NCI-H1436 treated with DMSO at 0.1 percent for 48 hours (cell line): ENCODE results near the gene AQP2.

Experiments
- DNase-seq: peaks from one replicate; lab custom pipeline; 2025; lab: John Stamatoyannopoulos, UW

The AQP2 gene

DNA sequence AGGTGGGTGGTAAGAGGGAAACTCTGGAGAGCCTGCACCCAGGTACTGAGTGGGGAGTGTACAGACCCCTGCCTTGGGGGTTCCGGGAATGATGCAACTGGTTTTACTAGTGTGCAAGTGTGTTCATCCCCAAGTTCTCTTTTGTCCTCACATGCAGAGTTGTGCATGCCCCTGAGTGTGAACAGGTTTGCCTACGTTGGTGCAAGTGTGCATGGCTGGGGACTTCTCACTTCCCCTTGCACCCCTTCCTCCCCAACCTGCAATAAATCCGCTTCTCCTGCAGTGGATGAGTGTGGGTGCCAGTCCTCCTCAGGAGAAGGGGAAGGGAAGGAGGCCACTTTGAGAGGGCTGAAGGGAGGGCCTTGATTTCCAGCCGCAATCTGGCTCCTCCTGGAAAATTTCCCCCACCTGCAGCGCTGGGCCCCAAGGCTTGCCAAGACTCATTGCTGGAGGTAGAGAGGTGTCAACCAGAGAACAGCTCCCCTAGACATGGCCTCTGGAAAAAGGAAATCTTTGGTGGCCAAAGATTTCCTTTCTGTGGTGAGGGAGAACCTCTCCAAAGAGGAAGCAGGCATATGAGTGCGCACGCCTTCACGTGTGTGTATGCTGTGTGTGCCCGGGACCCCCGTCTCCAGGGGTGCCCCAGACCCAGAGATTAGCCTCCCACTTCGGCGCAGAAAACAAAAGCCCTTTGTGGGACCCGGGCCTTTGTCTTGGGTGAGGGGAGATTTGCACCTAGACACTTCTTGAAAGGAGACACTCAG lies 5.5 kb downstream of the AQP2 start:
- DNase-seq, result no peak

DNA sequence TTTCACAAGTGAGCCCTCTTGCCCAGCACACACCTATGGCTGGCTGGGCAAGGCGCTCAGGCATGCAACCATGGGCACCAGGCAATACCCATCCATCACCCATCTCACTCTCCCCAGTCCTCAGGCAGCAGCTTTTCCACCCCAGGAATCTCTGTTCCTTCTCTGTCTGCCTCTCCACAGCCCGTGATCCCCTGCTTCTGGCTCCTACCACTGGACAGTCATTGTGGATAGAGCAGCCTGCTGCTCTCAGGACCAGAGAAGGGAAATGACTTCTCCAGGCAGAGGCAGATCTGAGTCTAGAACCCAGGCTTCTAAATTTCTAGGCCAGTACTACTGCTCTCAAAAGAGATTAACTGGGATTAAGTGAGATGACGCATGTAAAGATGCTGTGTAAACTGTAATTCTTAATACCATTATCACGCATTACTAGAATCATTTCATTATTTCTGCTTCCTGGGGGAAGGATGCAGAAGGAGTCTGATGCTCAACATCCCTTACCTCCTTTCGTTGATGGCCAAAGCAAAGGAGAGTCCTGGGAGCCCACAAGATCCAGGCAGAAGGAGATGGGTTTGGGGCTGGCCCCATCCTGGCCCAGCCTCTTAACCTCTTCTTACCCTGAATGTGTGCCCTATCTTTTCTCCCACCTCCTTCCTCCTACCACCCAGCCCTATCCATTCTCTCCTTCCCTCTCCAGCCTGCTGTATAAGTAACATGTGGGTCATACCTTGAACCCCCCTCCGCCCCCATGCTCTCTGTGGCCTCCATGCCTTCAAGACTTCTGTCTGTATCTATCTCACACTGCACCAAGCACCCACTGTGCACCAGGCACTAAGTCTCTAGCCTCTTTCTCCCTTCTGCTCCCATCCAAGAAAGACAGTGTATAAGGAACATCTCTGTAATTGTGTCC lies 6.4 kb downstream of the AQP2 start:
- DNase-seq, result no peak

DNA sequence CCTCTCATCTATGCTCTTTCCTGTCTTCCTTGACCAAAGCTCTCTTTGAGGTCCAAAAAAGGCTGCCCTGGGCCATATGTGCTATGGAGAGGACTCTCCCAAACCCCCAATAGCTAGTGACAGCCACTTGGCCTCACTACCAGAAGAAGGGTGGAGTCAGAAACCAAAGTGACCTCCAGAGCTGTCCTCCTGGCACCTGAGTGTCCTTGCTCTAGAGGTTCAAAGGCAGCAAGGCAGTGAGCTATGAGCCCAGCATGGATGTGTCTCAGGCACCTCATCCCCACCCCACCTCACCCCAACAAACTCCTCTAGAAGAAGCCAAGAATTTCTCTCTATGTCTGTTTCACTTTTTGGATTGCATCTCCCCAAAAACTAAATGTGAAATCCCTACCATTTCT lies 7.0 kb downstream of the AQP2 start:
- no peak for DNase-seq

DNA sequence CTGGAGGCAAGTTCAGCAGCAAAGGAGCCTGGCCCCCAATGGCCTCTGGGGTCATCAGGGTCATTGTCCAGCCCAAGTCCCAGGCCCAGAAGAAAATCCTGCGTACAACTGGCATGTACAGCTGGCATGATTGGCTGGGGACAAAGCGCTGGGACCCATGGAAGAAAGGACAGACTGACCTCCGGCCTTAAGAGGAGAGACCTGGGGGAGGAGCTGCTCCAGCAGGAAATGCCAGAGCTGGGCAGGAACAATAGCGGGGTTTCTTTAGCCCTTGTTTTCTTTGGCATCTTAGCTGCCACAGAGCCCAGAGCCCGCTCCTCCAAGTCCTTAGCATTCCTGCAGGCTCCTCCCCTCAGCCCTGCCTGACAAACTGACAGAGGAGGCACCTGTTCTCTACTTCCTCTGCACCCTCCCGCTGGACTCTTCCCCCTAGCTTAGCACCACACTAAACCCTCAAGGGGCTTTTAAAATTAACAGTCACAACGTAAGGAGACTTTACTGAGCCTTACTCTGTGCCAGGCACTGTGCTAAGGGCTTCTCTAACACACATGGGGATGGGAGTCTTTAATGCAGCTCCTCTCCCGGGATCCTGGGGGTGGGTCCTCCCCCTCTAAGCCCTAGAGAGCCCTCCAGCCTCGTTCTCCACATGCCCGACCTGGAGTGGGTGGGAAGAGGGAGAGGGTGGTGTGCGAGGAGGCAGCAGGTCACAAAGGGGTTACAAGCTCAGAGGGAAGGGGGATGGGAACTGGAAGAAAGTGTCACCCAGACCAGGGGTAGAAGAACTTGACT lies 9.3 kb downstream of the AQP2 start:
- no peak for DNase-seq

DNA sequence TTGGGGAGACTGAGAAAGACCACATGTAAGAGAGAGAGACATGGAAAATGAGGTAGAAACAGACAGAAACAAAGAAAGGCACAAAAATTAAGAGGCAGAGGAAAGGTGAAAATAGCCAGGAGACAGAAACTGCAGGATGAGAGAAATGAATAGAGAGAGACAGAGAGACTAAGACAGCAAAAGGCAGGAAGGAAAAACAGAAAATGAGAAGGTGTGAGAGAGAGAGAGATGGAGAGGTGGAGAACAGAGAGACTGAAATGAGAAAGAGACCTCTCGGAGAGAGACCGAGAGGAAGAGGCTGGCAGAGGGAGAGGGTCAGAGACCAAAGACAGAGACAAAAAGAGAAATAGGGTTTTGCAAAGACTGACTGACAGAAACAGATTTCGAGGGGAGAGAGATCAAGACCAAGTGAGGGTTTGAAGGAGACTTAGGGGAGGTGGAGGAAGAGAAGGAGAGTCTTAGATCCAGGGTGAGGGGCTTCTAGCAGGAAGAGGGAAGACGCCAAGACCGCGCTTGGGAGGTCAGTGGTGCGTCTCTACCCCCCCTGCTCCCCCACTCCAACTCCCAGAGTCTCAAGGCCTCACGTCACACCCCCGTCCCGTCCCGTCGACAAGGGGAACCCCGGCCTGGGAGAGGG lies 10.1 kb downstream of the AQP2 start:
- no peak for DNase-seq

DNA sequence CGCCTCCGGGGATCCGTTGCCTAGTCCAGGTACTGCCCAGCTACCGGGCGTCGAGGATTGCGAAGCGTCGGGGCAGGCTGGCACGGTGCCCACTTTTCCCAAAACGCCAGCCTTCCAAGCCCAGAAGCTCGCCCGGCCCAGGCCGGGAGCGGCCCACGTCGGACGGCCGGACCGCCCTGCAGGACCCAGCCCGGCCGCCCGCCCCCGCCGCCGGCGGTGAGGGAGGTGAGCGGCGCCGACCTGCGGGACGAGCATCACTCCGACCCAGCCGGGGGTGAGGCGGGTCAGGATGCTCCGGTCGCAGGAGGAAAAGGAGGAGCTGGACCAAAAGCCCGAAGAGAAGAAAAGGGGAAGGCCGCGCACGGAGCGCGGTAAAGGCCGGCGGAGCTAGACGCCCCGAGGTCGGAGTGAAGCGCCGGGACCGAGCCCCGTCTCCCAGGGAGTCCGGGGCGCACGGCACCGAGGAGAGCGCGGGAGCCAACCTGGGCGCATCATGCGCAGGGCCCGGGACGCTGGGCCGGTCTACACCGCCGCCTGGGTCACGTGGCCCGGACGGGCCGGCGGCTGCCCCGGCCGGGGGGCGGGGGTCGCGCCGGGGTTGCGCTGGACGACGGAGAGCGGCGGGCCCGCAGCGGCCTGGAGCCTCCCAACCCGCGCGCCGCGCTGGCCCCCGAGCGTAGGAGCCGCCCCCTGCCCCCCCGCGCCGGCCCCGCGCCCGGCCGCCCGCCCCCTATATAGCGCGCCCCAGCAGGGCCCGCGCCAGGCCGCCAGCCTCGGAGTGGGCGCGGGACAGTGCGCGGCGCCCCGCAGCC lies 10.8 kb downstream of the AQP2 start, which contains the start of gene AQP5:
Gene AQP5, plus strand, starts transcription at position 762 of the 812 bp plus-strand sequence. CDS start 146 bp downstream, outside the sequence.
- no peak for DNase-seq

DNA sequence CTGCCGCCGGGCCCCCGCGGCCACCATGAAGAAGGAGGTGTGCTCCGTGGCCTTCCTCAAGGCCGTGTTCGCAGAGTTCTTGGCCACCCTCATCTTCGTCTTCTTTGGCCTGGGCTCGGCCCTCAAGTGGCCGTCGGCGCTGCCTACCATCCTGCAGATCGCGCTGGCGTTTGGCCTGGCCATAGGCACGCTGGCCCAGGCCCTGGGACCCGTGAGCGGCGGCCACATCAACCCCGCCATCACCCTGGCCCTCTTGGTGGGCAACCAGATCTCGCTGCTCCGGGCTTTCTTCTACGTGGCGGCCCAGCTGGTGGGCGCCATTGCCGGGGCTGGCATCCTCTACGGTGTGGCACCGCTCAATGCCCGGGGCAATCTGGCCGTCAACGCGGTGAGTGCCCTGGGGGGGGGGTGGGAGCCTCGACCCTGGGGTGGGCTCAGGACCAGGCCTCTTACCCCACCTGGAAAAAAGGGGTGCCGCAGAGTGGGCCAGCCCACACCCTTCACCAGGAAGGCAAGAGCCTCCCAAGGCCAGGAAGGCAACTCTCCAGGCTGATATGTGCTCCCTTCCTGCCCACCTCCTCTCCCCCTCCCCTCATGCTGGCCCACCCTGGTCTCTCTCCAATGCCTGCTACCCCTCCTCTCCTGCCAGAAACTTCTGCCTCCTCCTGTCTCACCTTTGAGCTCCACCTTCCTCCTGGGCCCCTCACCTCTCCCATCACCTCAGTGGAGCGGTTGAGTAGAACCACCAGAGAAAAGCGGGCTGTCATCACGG lies 11.6 kb downstream of the AQP2 start:
- no peak for DNase-seq

DNA sequence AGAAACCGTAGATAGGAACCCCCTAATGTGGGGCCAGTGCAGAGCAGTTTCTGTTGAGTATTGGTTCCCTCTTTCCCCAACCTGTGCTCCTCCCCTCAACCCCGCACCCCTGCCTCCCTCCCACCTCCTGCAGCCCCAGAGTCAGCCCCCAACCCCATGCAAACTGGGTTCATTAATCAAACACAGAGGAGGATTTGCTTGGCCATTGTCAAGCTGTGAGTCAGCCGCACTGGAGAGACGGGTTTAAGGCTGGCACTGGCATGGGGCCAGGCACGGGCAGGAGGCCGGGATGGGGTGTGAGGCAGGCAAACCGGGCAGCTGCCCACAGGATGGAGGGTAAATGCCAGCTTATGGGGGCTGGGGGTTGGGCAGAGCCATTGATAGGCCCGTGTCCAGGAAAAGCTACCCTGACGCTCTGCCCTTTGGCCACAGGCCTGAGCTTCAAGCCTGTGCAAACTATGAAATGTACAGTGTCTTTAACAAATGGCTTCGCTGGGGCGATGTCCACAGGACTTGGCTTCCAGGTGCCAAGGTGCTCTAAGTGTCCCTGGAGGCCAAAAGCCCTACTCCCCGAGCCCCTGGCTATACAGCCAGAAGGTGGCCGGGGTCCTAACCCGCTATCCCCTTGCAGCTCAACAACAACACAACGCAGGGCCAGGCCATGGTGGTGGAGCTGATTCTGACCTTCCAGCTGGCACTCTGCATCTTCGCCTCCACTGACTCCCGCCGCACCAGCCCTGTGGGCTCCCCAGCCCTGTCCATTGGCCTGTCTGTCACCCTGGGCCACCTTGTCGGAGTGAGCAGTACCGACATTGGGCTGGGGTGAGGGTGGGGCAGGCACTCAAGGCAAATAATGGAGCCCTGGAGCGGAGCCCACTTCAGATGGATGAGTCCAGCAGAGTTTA lies 12.6 kb downstream of the AQP2 start:
- DNase-seq, result no peak

DNA sequence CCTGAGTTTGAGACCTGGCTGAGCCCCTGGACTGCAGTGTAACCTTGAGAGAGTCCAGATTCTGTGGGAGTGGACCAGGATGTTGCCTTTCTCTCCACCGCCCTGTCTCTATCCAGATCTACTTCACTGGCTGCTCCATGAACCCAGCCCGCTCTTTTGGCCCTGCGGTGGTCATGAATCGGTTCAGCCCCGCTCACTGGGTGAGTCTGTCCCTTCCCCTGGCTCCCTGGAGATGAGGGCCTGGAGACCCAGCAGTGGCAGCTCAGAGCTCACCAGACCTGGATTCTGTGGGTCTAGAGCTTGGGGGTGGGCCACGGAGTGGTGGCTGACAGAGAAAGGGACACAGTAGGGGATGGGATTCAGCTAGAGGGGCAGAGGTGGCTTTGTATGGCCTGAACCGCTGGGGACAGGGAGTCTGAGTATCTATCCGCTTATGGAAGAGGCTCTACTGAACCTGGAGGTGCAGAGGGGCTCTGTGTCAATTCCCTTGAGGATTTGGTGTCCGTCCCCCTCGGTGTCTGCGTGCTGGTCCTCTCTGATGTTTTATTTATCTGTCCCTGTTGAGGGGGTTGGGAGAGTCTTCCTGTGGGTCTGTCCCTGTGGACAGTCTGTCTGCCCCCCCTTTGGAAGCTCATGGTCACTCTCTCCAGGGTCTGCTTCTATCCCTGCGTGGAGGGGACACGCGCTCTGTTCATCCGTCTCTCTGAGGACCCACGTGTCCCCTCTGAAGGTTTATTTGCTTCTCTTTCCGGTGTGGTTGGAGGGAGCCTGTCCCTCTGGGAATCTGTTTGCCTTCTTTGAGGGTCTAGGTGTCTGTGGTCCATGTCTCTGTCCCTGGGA lies 13.7 kb downstream of the AQP2 start:
- no peak for DNase-seq

DNA sequence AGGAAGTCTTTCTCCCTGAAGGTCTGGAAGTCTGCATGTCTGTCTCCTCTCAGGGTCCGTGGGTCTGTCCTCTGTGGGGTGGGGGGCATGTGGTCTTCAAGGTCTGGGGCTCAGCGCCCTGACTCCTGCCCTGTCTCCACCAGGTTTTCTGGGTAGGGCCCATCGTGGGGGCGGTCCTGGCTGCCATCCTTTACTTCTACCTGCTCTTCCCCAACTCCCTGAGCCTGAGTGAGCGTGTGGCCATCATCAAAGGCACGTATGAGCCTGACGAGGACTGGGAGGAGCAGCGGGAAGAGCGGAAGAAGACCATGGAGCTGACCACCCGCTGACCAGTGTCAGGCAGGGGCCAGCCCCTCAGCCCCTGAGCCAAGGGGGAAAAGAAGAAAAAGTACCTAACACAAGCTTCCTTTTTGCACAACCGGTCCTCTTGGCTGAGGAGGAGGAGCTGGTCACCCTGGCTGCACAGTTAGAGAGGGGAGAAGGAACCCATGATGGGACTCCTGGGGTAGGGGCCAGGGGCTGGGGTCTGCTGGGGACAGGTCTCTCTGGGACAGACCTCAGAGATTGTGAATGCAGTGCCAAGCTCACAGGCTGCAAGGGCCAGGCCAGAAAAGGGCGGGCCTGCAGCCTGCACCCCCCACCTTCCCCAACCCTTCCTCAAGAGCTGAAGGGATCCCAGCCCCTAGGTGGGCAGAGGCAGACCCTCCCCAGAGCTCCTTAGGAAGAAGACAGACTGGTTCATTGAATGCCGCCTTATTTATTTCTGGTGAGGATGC lies 14.5 kb downstream of the AQP2 start:
- DNase-seq, result no peak

DNA sequence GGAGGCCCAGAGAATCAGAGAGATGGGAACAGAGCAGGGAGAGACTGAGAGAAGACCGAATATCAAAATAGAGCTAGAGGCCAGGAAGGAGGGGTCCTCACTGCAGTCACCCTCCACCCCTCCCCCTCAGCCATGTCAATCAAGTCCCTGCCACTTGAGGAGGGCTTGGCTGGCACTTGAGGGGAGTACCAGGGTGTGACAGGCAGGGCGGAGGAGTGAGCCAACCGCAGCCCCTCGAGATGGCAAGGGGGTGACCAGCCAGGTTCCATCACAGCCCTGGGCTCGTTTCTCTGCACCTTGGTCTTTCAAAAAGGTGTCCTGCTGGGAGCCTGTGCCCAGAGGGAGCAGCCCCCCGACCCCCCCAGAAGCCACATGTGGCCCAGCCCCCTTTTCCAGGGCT lies 15.3 kb downstream of the AQP2 start:
- no peak for DNase-seq

DNA sequence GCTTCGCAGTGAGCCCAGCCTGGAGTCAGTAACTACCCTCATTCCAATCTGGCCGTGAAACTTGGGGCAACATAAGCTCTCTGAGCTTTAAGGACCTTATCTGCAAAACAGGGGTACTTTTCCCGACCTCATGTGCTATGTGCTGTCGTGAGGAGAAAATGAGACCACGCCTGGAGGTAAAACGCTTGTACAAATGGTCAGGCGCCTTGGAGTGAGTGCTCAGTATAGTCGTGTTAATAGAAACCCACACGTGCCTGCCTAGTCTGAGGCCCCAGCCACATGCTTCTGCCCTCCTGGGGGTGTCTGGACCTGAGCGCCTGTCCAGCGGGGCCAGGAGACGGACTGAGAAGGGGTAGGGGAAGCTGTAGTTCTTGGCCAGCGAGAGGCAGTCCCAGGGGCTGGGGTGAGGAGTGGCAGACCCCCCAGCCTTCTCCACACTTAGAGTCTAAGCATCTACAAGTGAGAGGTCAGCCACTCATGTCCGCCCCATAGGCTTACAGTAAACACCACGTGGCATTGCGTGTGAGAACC lies 16.0 kb downstream of the AQP2 start:
- no peak for DNase-seq

DNA sequence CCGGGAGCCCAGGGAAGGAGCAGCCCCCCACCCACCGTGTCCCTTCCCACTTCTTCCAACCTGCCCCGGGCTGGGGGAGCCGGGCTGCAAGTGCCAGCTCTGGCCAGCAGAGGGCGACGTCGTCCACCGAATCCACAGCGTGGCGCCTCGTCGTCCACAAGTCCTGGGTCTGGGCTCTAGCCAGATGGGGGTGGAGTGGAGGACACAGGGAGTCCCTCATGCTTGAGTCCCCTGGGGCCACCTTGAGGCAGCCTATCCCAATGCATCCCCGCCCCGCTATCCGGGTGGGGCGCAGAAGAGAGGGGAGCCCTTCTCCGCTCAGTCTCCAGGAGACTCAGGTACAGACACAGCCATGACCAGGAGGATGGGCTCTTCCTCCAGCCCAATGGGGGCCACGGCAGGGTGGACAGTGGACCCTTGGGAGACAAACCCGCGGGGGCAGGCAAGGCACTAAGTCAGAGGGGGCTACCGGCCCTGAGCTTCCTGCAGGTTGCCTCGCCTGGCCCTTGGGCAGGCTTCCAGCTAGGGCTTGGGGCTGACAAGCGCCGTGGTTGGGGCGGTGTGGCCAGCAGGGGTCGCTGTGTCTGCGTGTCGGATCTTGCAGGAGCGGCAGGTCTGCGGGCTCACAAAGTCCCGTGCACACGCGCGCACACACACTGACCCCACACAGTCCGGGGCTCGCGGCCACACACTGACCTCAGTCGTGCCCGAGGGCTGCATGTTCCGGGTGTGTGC lies 16.7 kb downstream of the AQP2 start:
- peak; percentile 43 for DNase-seq

DNA sequence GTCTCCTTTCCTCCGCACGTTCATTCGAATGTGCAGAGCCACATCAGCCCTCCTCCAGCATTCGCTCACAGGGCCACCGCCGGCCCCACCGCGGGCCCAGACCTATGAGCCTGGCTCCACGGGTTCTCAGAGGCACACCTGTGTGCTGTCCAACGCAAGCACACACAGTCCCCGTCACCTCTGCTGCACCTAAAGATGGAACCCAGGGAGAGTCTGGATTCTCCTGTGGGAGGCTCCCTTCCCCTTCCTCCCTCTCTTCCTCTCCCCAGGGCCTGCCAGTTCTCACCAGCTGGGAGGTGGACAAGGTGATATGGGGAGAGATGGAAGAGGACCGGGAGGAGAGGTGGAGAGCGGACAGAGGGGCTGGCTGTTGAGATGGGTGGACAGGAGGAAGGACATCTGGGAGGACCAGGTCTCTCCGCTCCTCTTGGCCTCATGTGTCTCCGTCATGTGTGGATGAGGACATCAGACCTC lies 17.3 kb downstream of the AQP2 start:
- DNase-seq, result no peak

DNA sequence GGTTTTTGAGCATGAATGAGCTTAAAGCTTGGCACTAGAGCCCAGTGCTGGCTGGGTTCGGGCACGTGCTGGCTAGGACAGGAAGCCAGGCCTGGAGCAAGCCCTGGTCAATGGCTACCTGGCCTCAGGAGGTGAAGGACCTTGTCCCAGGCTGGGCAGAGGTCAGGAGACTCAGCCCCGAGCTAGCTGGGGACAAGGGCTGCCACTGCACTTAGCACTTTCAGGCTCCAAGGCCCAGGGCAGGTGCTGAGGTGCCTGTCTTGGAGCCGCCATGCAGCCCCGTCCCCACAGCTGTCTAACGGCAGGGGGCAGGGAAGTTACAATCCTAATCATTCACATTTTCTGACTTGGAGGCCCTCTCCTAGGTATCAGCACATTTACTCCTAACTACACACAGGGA lies 17.9 kb downstream of the AQP2 start:
- no peak for DNase-seq

DNA sequence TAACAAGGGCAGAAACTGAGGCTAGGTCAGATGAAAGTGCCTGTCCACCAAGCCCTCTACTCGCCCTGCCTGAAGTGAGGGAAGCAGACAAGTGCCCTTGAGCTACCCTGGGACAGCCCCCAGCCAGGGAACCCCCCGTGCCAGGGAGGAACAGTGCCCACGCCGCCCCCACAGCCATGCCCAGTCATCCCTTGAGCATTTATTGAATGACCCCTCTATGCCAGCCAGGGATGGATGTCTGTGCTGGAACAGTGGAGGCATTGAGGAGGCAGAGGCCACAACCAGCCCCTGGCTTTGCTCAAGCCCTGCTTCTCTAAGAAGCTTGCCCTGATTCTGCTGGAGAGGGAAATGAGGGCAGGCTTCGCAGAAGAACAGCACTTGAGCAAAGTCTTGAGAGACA lies 18.5 kb downstream of the AQP2 start:
- DNase-seq, result no peak
